NCI-H1436 treated with DMSO at 0.1 percent for 48 hours (cell line): ENCODE results near the gene ZNF493.

ENCODE experiments used
- DNase-seq: peaks from one replicate; lab custom pipeline; 2025; lab: John Stamatoyannopoulos, UW

Gene ZNF493

GRCh38 chr19:21463449-21464105 lies 66.6 kb downstream of the ZNF493 start:
- no peak for DNase-seq

- DNase-seq = no peak
Measured at GRCh38 chr19:21466627-21467026, 69.7 kb downstream of the ZNF493 start.

DNA sequence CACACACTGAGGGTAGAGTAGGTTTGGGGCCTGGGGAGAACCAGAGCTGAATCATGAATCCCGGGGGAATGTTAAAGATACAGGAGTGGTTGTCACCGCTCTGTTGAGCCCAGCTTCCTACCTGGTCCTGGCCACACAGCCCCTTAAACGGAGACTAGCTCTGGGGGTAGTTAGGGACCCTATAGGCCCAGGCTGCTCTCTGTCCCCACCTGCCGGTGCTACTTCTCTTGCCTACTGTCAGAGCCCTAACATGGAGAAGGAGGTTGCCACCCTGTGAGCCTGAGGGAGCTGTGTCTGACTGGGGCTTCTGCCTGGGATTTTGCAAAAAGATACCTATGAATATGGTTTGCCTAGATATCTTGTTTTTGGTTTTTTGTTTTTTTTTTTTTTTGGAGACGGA lies 71.9 kb downstream of the ZNF493 start:
- no peak for DNase-seq

- DNase-seq = no peak
Measured at GRCh38 chr19:21472507-21472906, 75.6 kb downstream of the ZNF493 start.

- no peak for DNase-seq
Measured at GRCh38 chr19:21474671-21475181, 77.8 kb downstream of the ZNF493 start.
